GM10266 (cell line): ENCODE data around the gene PDLIM1.
"Not testable (repeated sequence)": the region's sequence is repeated elsewhere in the genome, so short reads cannot be mapped to it uniquely, and the experiment has no call there.

ENCODE experiments used
- DNase-seq: peaks from one replicate; pipeline ENCODE4 v3.0.0; 2012; ENCODE audit errors: extremely low spot score
- CTCF ChIP-seq: IDR thresholded peaks from 2 replicates; pipeline ENCODE4 v1.5.1; 2012; ENCODE audit warnings: mild to moderate bottlenecking, low read depth; ENCODE audit not compliant: control insufficient read depth, insufficient read depth; ENCODE audit errors: missing control alignments

PDLIM1 gene

GRCh38 chr10:95234951-95235350, 55.9 kb downstream of the PDLIM1 start:
- TF ChIP-seq CTCF, result no peak
- DNase-seq, result no peak

GRCh38 chr10:95233377-95234034, 57.3 kb downstream of the PDLIM1 start:
- no peak for TF ChIP-seq CTCF
- no peak for DNase-seq

- peak; percentile 64 for DNase-seq
- peak; percentile 24 for TF ChIP-seq CTCF
Measured at GRCh38 chr10:95230677-95231586, 59.9 kb downstream of the PDLIM1 start.

- DNase-seq, result no peak
- TF ChIP-seq CTCF, result no peak
Measured at GRCh38 chr10:95229724-95230627, 60.8 kb downstream of the PDLIM1 start.

GRCh38 chr10:95228934-95229723, 61.7 kb downstream of the PDLIM1 start:
- not testable (repeated sequence) for DNase-seq

GRCh38 chr10:95225136-95225535, 65.7 kb downstream of the PDLIM1 start:
- DNase-seq, result no peak
- TF ChIP-seq CTCF, result no peak

GRCh38 chr10:95221124-95221523, 69.7 kb downstream of the PDLIM1 start:
- no peak for DNase-seq
- TF ChIP-seq CTCF, result no peak
